Trophoblast cell (in vitro differentiated cells and primary cell): ENCODE data around the gene MCF2L2.

Experiments
- DNase-seq, 2 donors: peaks; one replicate each; pipeline ENCODE4 v3.0.0-alpha.2; 2016
- H2AFZ ChIP-seq: 2 replicates; pipeline ENCODE4 v1.6.1; 2013; ENCODE audit warnings: low read length, moderate library complexity, mild to moderate bottlenecking; ENCODE audit not compliant: insufficient read depth, poor library complexity
- H2AK5ac ChIP-seq: 2 replicates; pipeline ENCODE4 v1.6.1; 2013; ENCODE audit warnings: mild to moderate bottlenecking, low read length
- H2BK120ac ChIP-seq: 2 replicates; pipeline ENCODE4 v1.6.1; 2013; ENCODE audit warnings: low read length, mild to moderate bottlenecking, moderate library complexity; ENCODE audit not compliant: insufficient read depth, poor library complexity
- H2BK12ac ChIP-seq: 2 replicates; pipeline ENCODE4 v1.6.1; 2013; ENCODE audit warnings: mild to moderate bottlenecking, low read length, moderate library complexity
- H2BK5ac ChIP-seq: 2 replicates; pipeline ENCODE4 v1.6.1; 2013; ENCODE audit warnings: low read length, low read depth, moderate library complexity, mild to moderate bottlenecking; ENCODE audit not compliant: poor library complexity
- H3K14ac ChIP-seq: 2 replicates; pipeline ENCODE4 v1.6.1; 2013; ENCODE audit warnings: mild to moderate bottlenecking, low read length
- H3K18ac ChIP-seq: 2 replicates; pipeline ENCODE4 v1.6.1; 2013; ENCODE audit warnings: mild to moderate bottlenecking, low read length
- H3K23ac ChIP-seq: 2 replicates; pipeline ENCODE4 v1.6.1; 2013; ENCODE audit warnings: low read length
- H3K27ac ChIP-seq: 2 replicates; pipeline ENCODE4 v1.5.1; 2013; ENCODE audit warnings: low read depth, mild to moderate bottlenecking, inconsistent platforms, low read length, moderate library complexity
- H3K27me3 ChIP-seq: 2 replicates; pipeline ENCODE4 v1.6.1; 2013; ENCODE audit warnings: inconsistent platforms, mild to moderate bottlenecking, low read length, moderate library complexity; ENCODE audit not compliant: insufficient read depth
- H3K36me3 ChIP-seq, 2 experiments: 1 replicate in 1 of 2; 2 replicates in 1 of 2; pipeline ENCODE4 v1.6.1; 2013; ENCODE audit warnings: low read length in 2 of 2, mild to moderate bottlenecking in 2 of 2, moderate library complexity in 1 of 2; ENCODE audit not compliant: insufficient read depth in 2 of 2, control insufficient read depth in 1 of 2
- H3K4ac ChIP-seq: 2 replicates; pipeline ENCODE4 v1.6.1; 2013; ENCODE audit warnings: low read depth, mild to moderate bottlenecking, low read length, moderate library complexity
- H3K4me1 ChIP-seq, 2 experiments: 1 replicate in 1 of 2; 2 replicates in 1 of 2; pipeline ENCODE4 v1.6.1; 2013; ENCODE audit warnings: low read length in 2 of 2, mild to moderate bottlenecking in 2 of 2, moderate library complexity in 1 of 2; ENCODE audit not compliant: insufficient read depth in 2 of 2, control insufficient read depth in 1 of 2
- H3K4me2 ChIP-seq: 2 replicates; pipeline ENCODE4 v1.6.1; 2013; ENCODE audit warnings: inconsistent platforms, mild to moderate bottlenecking, low read length, moderate library complexity
- H3K4me3 ChIP-seq: 2 replicates; pipeline ENCODE4 v1.5.1; 2013; ENCODE audit warnings: mild to moderate bottlenecking, low read depth, low read length, inconsistent platforms
- H3K79me1 ChIP-seq: one replicate; pipeline ENCODE4 v1.6.1; 2013; ENCODE audit warnings: low read length
- H3K79me2 ChIP-seq: 2 replicates; pipeline ENCODE4 v1.6.1; 2013; ENCODE audit warnings: low read length, mild to moderate bottlenecking; ENCODE audit not compliant: control insufficient read depth, insufficient read depth, poor library complexity
- H3K9ac ChIP-seq: 2 replicates; pipeline ENCODE4 v1.6.1; 2013; ENCODE audit warnings: mild to moderate bottlenecking, low read length
- H3K9me3 ChIP-seq: 2 replicates; pipeline ENCODE4 v1.6.1; 2013; ENCODE audit warnings: low read depth, mild to moderate bottlenecking, control low read depth, inconsistent platforms, low read length; ENCODE audit not compliant: insufficient read depth
- H4K12ac ChIP-seq: 2 replicates; pipeline ENCODE4 v1.6.1; 2013; ENCODE audit warnings: low read depth, mild to moderate bottlenecking, low read length, moderate library complexity
- H4K8ac ChIP-seq: 2 replicates; pipeline ENCODE4 v1.6.1; 2013; ENCODE audit warnings: low read depth, mild to moderate bottlenecking, low read length, moderate library complexity
- H4K91ac ChIP-seq: one replicate; pipeline ENCODE4 v1.6.1; 2013; ENCODE audit warnings: low read depth, mild to moderate bottlenecking, low read length, moderate library complexity
- WGBS: extraction: QIAGEN DNeasy Blood & Tissue Kit; methylation state at CpG from one replicate; pipeline ENCODE4 v1.1.7; 2013; ENCODE audit warnings: missing lambda C conversion rate; ENCODE audit not compliant: insufficient read length, insufficient coverage; ENCODE audit errors: extremely low coverage; 5-methylcytosine and 5-hydroxymethylcytosine counted together

MCF2L2 gene

DNA sequence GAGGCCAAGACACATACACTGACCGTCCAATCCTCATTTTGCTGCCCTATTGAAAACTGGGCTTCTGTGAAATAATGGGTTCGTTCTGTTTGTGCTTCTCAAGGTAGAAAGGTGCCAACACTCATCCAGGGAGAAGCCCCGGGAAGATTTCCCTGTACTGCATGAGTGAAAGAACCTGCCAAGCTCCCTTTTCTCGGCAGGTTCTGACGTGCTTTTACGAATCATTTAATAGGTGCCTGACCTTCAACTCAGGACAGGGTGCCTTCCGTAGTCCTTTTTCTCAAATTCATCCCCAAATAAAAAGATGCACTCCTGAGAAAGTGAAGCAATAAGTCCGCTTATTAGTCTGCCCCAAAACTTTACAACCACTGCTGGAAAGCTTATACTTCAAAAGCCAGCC, 111.1 kb downstream of the MCF2L2 start:
- Histone ChIP-seq H4K12ac (no peak overlapping the region), H3K9me3 (no peaks in the 10 kb centered on the region), H2BK5ac (no peak overlapping the region), H2BK12ac (no peak overlapping the region), H2AK5ac (no peak overlapping the region), H3K4ac (no peak overlapping the region), H3K79me2 (no peaks in the 10 kb centered on the region), H3K18ac (no peak overlapping the region), H3K14ac (no peak overlapping the region), H3K23ac (no peak overlapping the region), H3K27me3 (no peaks in the 10 kb centered on the region), H3K4me1 (peaks cover 7 to 11% of the 10 kb centered on the region in 2 experiments), H4K91ac (no peak overlapping the region), H3K79me1 (peaks cover 8% of the 10 kb centered on the region), H4K8ac (no peak overlapping the region), H3K4me3 (no peak overlapping the region), H3K27ac (no peak overlapping the region), H2BK120ac (no peak overlapping the region), H2AFZ (no peak overlapping the region), H3K4me2 (no peak overlapping the region), H3K9ac (no peak overlapping the region), H3K36me3 (no peaks in the 10 kb centered on the region)
- DNase-seq, result no peak
- no CpG with 5 or more reads among the region's 8 CpGs for WGBS

DNA sequence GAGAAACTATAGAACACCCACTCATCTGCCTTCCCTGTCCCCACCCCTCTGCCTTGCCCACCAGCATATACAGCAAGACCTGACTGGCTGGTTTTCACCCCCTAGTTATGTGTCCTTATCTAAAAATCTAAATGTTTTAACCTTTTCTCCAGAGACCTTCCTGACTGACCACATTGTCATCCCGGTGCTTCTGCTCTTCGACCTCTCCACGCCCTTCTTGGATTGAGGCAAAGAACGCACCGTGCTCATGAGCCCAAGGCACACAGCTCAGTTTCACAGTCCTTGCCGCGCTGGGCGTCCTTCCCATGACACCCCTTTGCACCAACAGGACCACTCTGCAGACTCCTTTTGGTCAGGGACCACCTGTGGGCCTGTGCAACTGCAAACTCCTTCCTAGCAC, 112.7 kb downstream of the MCF2L2 start:
- H3K79me1 ChIP-seq, result peaks cover 8% of the 10 kb centered on the region
- H3K36me3 ChIP-seq, result no peaks in the 10 kb centered on the region
- peak; percentile 76 to 89 for DNase-seq
- H2AK5ac ChIP-seq, result no peak overlapping the region
- H3K4ac ChIP-seq, result no peak overlapping the region
- no peak overlapping the region for H3K9ac ChIP-seq
- H4K8ac ChIP-seq, result no peak overlapping the region
- H4K12ac ChIP-seq, result no peak overlapping the region
- WGBS, result no CpG with 5 or more reads among the region's 8 CpGs
- no peak overlapping the region for H2BK12ac ChIP-seq
- H3K4me1 ChIP-seq, result peaks cover 7 to 11% of the 10 kb centered on the region in 2 experiments
- H3K18ac ChIP-seq, result no peak overlapping the region
- H2BK120ac ChIP-seq, result no peak overlapping the region
- H3K14ac ChIP-seq, result no peak overlapping the region
- peak overlapping the region; percentile 10 for H3K4me2 ChIP-seq
- H3K23ac ChIP-seq, result no peak overlapping the region
- H3K27ac ChIP-seq, result peak overlapping the region; percentile 29
- H2AFZ ChIP-seq, result no peak overlapping the region
- H3K4me3 ChIP-seq, result no peak overlapping the region
- H3K27me3 ChIP-seq, result no peaks in the 10 kb centered on the region
- no peaks in the 10 kb centered on the region for H3K9me3 ChIP-seq
- H2BK5ac ChIP-seq, result peak overlapping the region; percentile 12
- H3K79me2 ChIP-seq, result no peaks in the 10 kb centered on the region
- H4K91ac ChIP-seq, result no peak overlapping the region

GRCh38 chr3:183313764-183314163, 114.7 kb downstream of the MCF2L2 start:
- no peak overlapping the region for H3K9ac ChIP-seq
- H3K4me1 ChIP-seq, result peaks cover 7 to 11% of the 10 kb centered on the region in 2 experiments
- H4K91ac ChIP-seq, result peak overlapping the region; percentile 2
- no peak overlapping the region for H4K12ac ChIP-seq
- peaks cover 8% of the 10 kb centered on the region for H3K79me1 ChIP-seq
- no peak overlapping the region for H3K23ac ChIP-seq
- no peak overlapping the region for H2BK5ac ChIP-seq
- H4K8ac ChIP-seq, result no peak overlapping the region
- H3K27ac ChIP-seq, result no peak overlapping the region
- peak overlapping the region; percentile 21 for H2AK5ac ChIP-seq
- peak overlapping the region; percentile 58 for H2BK12ac ChIP-seq
- WGBS, result no CpG with 5 or more reads among the region's 7 CpGs
- no peak overlapping the region for H3K4ac ChIP-seq
- DNase-seq, result no peak
- no peak overlapping the region for H3K4me3 ChIP-seq
- no peak overlapping the region for H2AFZ ChIP-seq
- H3K9me3 ChIP-seq, result peaks cover 2% of the 10 kb centered on the region
- no peaks in the 10 kb centered on the region for H3K79me2 ChIP-seq
- H3K14ac ChIP-seq, result peak overlapping the region; percentile 24
- peak overlapping the region; percentile 40 for H2BK120ac ChIP-seq
- H3K27me3 ChIP-seq, result no peaks in the 10 kb centered on the region
- no peak overlapping the region for H3K4me2 ChIP-seq
- H3K18ac ChIP-seq, result no peak overlapping the region
- no peaks in the 10 kb centered on the region for H3K36me3 ChIP-seq

DNA sequence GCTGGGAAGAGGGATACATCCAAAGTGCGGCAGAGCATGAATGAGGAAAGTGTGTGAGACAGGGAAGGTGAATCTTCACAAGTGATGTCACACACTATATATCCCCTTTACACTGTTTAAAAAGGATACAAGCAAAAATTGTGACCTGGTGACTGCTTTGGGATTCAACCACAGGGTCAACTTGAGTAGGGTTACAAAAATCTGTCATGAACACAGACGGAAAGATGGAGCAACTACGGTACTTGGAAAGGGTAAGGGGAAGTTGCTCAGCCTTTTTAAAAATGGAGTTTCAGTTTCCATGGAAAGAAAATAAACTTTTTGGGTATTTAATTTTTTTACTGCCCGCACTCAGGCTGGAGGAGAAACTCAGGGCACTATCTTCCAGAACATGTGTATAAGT, 115.1 kb downstream of the MCF2L2 start:
- H4K8ac ChIP-seq, result no peak overlapping the region
- no peak overlapping the region for H4K12ac ChIP-seq
- no peak overlapping the region for H2AK5ac ChIP-seq
- no peak overlapping the region for H3K4me2 ChIP-seq
- no peak overlapping the region for H3K18ac ChIP-seq
- H3K27ac ChIP-seq, result no peak overlapping the region
- no peak overlapping the region for H2AFZ ChIP-seq
- no peak overlapping the region for H2BK5ac ChIP-seq
- peak overlapping the region; percentile 18 for H2BK12ac ChIP-seq
- H3K14ac ChIP-seq, result no peak overlapping the region
- WGBS, result no CpG with 5 or more reads among the region's 4 CpGs
- no peaks in the 10 kb centered on the region for H3K79me2 ChIP-seq
- H3K9ac ChIP-seq, result no peak overlapping the region
- no peak overlapping the region for H3K23ac ChIP-seq
- no peak for DNase-seq
- peaks cover 8% of the 10 kb centered on the region for H3K79me1 ChIP-seq
- H3K9me3 ChIP-seq, result peaks cover 2% of the 10 kb centered on the region
- H3K27me3 ChIP-seq, result no peaks in the 10 kb centered on the region
- H3K4ac ChIP-seq, result no peak overlapping the region
- no peak overlapping the region for H3K4me3 ChIP-seq
- H4K91ac ChIP-seq, result peak overlapping the region; percentile 2
- H3K36me3 ChIP-seq, result no peaks in the 10 kb centered on the region
- no peak overlapping the region for H2BK120ac ChIP-seq
- peaks cover 7 to 11% of the 10 kb centered on the region in 2 experiments for H3K4me1 ChIP-seq
